ENCODE results near the gene POLR1H.

DNA sequence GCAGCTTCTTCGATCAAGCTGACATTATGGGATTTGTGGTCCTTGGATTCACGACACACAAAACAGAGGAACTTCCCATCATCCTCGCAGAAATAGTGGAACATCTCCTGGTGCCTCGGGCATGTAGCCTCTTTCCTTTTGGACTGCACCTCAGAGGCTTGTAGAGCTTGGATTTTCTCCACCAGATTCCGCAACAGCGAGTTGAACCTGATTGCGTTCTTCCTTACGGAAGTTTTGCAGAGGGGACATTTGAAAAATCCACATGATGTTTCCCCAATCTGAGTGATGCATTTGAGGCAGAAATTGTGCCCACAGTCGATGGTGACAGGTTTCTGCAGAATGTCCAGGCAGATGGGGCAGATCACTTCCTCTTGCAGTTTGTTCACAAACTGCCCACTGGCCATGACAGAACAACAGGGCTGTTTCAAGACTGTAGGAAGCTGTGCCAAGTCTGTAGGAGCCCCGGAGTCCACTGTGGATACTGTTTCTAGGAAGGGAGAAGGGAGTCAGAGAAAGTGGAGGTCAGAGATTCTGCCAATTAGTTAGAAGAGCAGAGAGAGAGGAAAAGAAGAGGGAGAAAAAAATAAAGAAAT, 51.4 kb downstream of the POLR1H start:
- TF ChIP-seq, protein P1, sequence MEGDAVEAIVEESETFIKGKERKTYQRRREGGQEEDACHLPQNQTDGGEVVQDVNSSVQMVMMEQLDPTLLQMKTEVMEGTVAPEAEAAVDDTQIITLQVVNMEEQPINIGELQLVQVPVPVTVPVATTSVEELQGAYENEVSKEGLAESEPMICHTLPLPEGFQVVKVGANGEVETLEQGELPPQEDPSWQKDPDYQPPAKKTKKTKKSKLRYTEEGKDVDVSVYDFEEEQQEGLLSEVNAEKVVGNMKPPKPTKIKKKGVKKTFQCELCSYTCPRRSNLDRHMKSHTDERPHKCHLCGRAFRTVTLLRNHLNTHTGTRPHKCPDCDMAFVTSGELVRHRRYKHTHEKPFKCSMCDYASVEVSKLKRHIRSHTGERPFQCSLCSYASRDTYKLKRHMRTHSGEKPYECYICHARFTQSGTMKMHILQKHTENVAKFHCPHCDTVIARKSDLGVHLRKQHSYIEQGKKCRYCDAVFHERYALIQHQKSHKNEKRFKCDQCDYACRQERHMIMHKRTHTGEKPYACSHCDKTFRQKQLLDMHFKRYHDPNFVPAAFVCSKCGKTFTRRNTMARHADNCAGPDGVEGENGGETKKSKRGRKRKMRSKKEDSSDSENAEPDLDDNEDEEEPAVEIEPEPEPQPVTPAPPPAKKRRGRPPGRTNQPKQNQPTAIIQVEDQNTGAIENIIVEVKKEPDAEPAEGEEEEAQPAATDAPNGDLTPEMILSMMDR (IDR thresholded peaks at IDR 0.05; ENCODE audit: poor library complexity, severe bottlenecking), result no peak
- TF ChIP-seq EZH2 (IDR thresholded peaks at IDR 0.05; ENCODE audit: borderline replicate concordance, insufficient read depth, low read length, poor library complexity, severe bottlenecking) (no peak), EP300 (conservative IDR thresholded peaks at IDR 0.05; ENCODE audit: poor library complexity, severe bottlenecking) (no peak), POLR2AphosphoS5 (IDR thresholded peaks at IDR 0.05) (no peak), RAD21 (conservative IDR thresholded peaks at IDR 0.05) (no peak), TAF1 (IDR thresholded peaks at IDR 0.05; ENCODE audit: low read depth) (no peak)
- TF ChIP-seq, protein P2, sequence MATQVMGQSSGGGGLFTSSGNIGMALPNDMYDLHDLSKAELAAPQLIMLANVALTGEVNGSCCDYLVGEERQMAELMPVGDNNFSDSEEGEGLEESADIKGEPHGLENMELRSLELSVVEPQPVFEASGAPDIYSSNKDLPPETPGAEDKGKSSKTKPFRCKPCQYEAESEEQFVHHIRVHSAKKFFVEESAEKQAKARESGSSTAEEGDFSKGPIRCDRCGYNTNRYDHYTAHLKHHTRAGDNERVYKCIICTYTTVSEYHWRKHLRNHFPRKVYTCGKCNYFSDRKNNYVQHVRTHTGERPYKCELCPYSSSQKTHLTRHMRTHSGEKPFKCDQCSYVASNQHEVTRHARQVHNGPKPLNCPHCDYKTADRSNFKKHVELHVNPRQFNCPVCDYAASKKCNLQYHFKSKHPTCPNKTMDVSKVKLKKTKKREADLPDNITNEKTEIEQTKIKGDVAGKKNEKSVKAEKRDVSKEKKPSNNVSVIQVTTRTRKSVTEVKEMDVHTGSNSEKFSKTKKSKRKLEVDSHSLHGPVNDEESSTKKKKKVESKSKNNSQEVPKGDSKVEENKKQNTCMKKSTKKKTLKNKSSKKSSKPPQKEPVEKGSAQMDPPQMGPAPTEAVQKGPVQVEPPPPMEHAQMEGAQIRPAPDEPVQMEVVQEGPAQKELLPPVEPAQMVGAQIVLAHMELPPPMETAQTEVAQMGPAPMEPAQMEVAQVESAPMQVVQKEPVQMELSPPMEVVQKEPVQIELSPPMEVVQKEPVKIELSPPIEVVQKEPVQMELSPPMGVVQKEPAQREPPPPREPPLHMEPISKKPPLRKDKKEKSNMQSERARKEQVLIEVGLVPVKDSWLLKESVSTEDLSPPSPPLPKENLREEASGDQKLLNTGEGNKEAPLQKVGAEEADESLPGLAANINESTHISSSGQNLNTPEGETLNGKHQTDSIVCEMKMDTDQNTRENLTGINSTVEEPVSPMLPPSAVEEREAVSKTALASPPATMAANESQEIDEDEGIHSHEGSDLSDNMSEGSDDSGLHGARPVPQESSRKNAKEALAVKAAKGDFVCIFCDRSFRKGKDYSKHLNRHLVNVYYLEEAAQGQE (IDR thresholded peaks at IDR 0.05; ENCODE audit: borderline replicate concordance), result no peak
